ENCODE data around the gene TNFRSF9. TPM values are rescaled to one million over a fixed set of nuclear protein-coding genes. Genes with fewer than 3 reads are reported as not detected.

TNFRSF9 gene
- polyA plus RNA-seq, 2 of the 4 experiments (the other 2 are of a cell fraction), result 0.75 to 3.2 TPM

- TF ChIP-seq TP53 (CRISPR knock-in tag; IDR thresholded peaks at IDR 0.05) (no peak), CTCF (IDR thresholded peaks at IDR 0.05) (no peak), CHD4 (IDR thresholded peaks at IDR 0.05; ENCODE audit: borderline replicate concordance) (no peak), HEYL (CRISPR knock-in tag; IDR thresholded peaks at IDR 0.05) (no peak), HDAC2 (IDR thresholded peaks at IDR 0.05) (no peak), REST (IDR thresholded peaks at IDR 0.05) (no peak), ZNF302 (CRISPR knock-in tag; IDR thresholded peaks at IDR 0.05) (no peak), RAD21 (conservative IDR thresholded peaks at IDR 0.05 in 1 of 2, IDR thresholded peaks at IDR 0.05 in 1 of 2) (no peak), EHMT2 (IDR thresholded peaks at IDR 0.05; ENCODE audit: low read depth) (no peak), KDM1A (IDR thresholded peaks at IDR 0.05; ENCODE audit: low read depth) (no peak), PBX3 (IDR thresholded peaks at IDR 0.05) (no peak), FOSB (CRISPR knock-in tag; IDR thresholded peaks at IDR 0.05) (no peak)
- Histone ChIP-seq H3K4me3 (no peak overlapping the region), H3K4me1 (peaks cover 30% of the 10 kb centered on the region), H3K4me2 (no peak overlapping the region), H3K9me3 (no peaks in the 10 kb centered on the region), H3K27ac (no peak overlapping the region)
- ChIA-PET POLR2A (no interaction called here), CTCF (interaction anchor here (0.6 to 1.3 kb wide), 4 partner anchors 9 to 506 kb away, joined by 3 read pairs; no protein-coding TSS in a partner anchor)
- WGBS (ENCODE audit: missing lambda C conversion rate), result 100% methylated on average over 2 of the region's 2 CpGs
- no peak for DNase-seq (ENCODE audit: low read depth in 1 of 2, low spot score in 1 of 2)
- ATAC-seq, result no peak
- no peak for FAIRE-seq
Measured at GRCh38 chr1:7890853-7891252, 49.8 kb downstream of the TNFRSF9 start.

- WGBS (ENCODE audit: missing lambda C conversion rate), result 63% methylated on average over 8 of the region's 9 CpGs
- H3K9me3 ChIP-seq, result no peaks in the 10 kb centered on the region
- ChIA-PET CTCF (interaction anchor here (0.8 to 1.4 kb wide), 3 partner anchors 81 to 220 kb away, joined by 3 to 5 read pairs (median 4); no protein-coding TSS in a partner anchor), POLR2A (no interaction called here)
- no peak overlapping the region for H3K4me3 ChIP-seq
- DNase-seq (ENCODE audit: low read depth in 1 of 2, low spot score in 1 of 2), result no peak
- ATAC-seq, result no peak
- peak overlapping the region in 1 of 2 experiments; percentile 52; a peak in 2 of 6 replicates for H3K27ac ChIP-seq
- peaks cover 15% of the 10 kb centered on the region for H3K4me1 ChIP-seq
- no peak for FAIRE-seq
- TF ChIP-seq JUN (IDR thresholded peaks at IDR 0.05) (no peak), FOSL2 (IDR thresholded peaks at IDR 0.05) (no peak), FOSL2 (CRISPR knock-in tag; IDR thresholded peaks at IDR 0.05) (no peak), CHD2 (IDR thresholded peaks at IDR 0.05; ENCODE audit: low read length, partially characterized antibody) (no peak), TP53 (CRISPR knock-in tag; IDR thresholded peaks at IDR 0.05) (no peak), CHD4 (IDR thresholded peaks at IDR 0.05; ENCODE audit: borderline replicate concordance) (no peak), GATA3 (IDR thresholded peaks at IDR 0.05; ENCODE audit: borderline replicate concordance) (no peak), HOXA7 (CRISPR knock-in tag; IDR thresholded peaks at IDR 0.05) (no peak)
- peak overlapping the region; percentile 46 for H3K4me2 ChIP-seq
Measured at GRCh38 chr1:7888248-7889081, 52.2 kb downstream of the TNFRSF9 start.

All from A549 (cell line).